Fibroblast of upper back skin (primary cell): ENCODE results near the gene ABHD2.
A peak's percentile ranks its signal among the peaks of the same experiment; 100 is the strongest.
"Not testable (repeated sequence)": the region's sequence is repeated elsewhere in the genome, so short reads cannot be mapped to it uniquely, and the experiment has no call there.

ENCODE experiments used
- DNase-seq: peaks from one replicate; pipeline ENCODE4 v3.0.0-alpha.2; 2013

Gene ABHD2

GRCh38 chr15:89121414-89121813 lies 33.2 kb downstream of the ABHD2 start:
- DNase-seq: no peak

GRCh38 chr15:89122505-89123180 lies 34.4 kb downstream of the ABHD2 start:
- no peak for DNase-seq

GRCh38 chr15:89123181-89123525 lies 34.9 kb downstream of the ABHD2 start:
- DNase-seq: peak; percentile 77

- no peak for DNase-seq
Measured at GRCh38 chr15:89125088-89125826, 37.0 kb downstream of the ABHD2 start.

GRCh38 chr15:89126009-89126408 lies 37.8 kb downstream of the ABHD2 start:
- DNase-seq: no peak

- DNase-seq: no peak
Measured at GRCh38 chr15:89127054-89127702, 38.9 kb downstream of the ABHD2 start.

GRCh38 chr15:89128320-89129122 lies 40.3 kb downstream of the ABHD2 start:
- DNase-seq: no peak

GRCh38 chr15:89129123-89129815 lies 41.0 kb downstream of the ABHD2 start:
- no peak for DNase-seq

GRCh38 chr15:89129816-89130134 lies 41.5 kb downstream of the ABHD2 start:
- DNase-seq: no peak

GRCh38 chr15:89130201-89130600 lies 41.9 kb downstream of the ABHD2 start:
- DNase-seq: no peak

GRCh38 chr15:89131731-89132130 lies 43.5 kb downstream of the ABHD2 start:
- DNase-seq: no peak

GRCh38 chr15:89132611-89133507 lies 44.6 kb downstream of the ABHD2 start:
- DNase-seq: no peak

GRCh38 chr15:89135387-89136077 lies 47.3 kb downstream of the ABHD2 start:
- DNase-seq: not testable (repeated sequence)

GRCh38 chr15:89136078-89136806 lies 48.0 kb downstream of the ABHD2 start:
- DNase-seq: no peak

- peak; percentile 50 for DNase-seq
Measured at GRCh38 chr15:89136818-89137772, 48.8 kb downstream of the ABHD2 start.

GRCh38 chr15:89137926-89138325 lies 49.7 kb downstream of the ABHD2 start:
- DNase-seq: no peak

GRCh38 chr15:89138999-89139612 lies 50.9 kb downstream of the ABHD2 start:
- DNase-seq: no peak

GRCh38 chr15:89139613-89140499 lies 51.6 kb downstream of the ABHD2 start:
- DNase-seq: peak; percentile 59
